Body of pancreas (tissue), 4 donors: ENCODE measurements around the gene CRY1.

Experiments
- CTCF ChIP-seq, 7 experiments: fragments of 450-650 bp in 4 of 7; fragments of 200-600 bp in 3 of 7; sonication (generic) in 3 of 7; IDR thresholded peaks; one replicate each; pipeline ENCODE4 v1.5.1; 2016 to 2019; ENCODE audit warnings: antibody characterized with exemption in 7 of 7
- POLR2A ChIP-seq, 3 donors: fragments of 450-650 bp; IDR thresholded peaks; one replicate each; pipeline ENCODE4 v1.6.1; 2016; ENCODE audit warnings: antibody characterized with exemption in 3 of 3, mild to moderate bottlenecking in 2 of 3

DNA sequence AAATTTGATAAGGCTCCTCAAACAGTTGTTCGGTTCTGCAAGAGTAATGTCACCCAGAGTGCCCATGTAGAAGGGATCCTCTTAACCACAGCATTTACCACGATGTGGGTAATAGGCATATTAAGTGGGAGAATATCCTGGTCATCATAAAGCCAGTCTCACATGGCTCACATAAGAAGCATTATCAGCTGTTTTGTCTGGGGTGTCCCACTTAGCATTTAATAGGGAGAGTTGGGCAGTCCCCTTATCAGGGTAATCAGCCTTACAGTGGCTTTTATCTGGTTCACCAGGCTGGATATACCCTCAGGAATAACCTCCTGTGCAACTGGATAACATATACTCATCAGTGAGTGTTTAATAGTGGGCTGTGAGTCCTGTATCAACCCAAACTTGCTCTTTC is 150.6 kb downstream of the CRY1 start:
- TF ChIP-seq CTCF (IDR thresholded peaks at IDR 0.05): no peak
- TF ChIP-seq POLR2A (IDR thresholded peaks at IDR 0.05): no peak
